ENCODE data around the gene NARF. TPM values are rescaled to one million over a fixed set of nuclear protein-coding genes. Genes with fewer than 3 reads are reported as not detected.
"Not testable (repeated sequence)": the region's sequence is repeated elsewhere in the genome, so short reads cannot be mapped to it uniquely, and the experiment has no call there.

The NARF gene
- total RNA-seq, 4 donors from 2014 or later = 44.1 to 133 (median 61.1) TPM

- DNase-seq = no peak
- Histone ChIP-seq H3K9me3 (no peaks in the 10 kb centered on the region), H3K4me1 (peaks cover 0 to 6% (median 5%) of the 10 kb centered on the region in 4 donors), H3K27me3 (no peaks in the 10 kb centered on the region), H3K4me3 (no peak overlapping the region), H3K27ac (no peak overlapping the region), H3K36me3 (no peaks in the 10 kb centered on the region)
- 92 to 100% methylated on average over 9 to 20 of the region's 24 CpGs for WGBS, 2 donors (ENCODE audit: low coverage in 1 of 2)
- intact Hi-C loops (cut with DNase I; ENCODE audit: low total_unique reads) = loop anchor here (5.0 kb wide), 1 partner anchor 54 kb away; the partner anchor contains the start of gene TEX19
- in situ Hi-C loops (cut with MboI; ENCODE audit: low pct_ligation_motif_present in 1 of 4, low pct_unique_long_range_greater_than_20kb in 1 of 4, low sequenced_read_pairs in 3 of 4) = loop anchor here in 1 of 4 donors (10.0 kb wide), 1 partner anchor 57 kb away; the partner anchor contains the start of gene TEX19
- no peak for TF ChIP-seq POLR2A (IDR thresholded peaks at IDR 0.05)
- TF ChIP-seq POLR2AphosphoS5 (IDR thresholded peaks at IDR 0.05) = no peak
- TF ChIP-seq EP300 (IDR thresholded peaks at IDR 0.05; ENCODE audit: low read depth) = no peak
- no peak for TF ChIP-seq CTCF (IDR thresholded peaks at IDR 0.05)
These were observed 47.0 kb upstream of the NARF start for GRCh38 chr17:82411396-82412053.

GRCh38 chr17:82412081-82412480, 46.5 kb upstream of the NARF start:
- in situ Hi-C loops (cut with MboI; ENCODE audit: low pct_ligation_motif_present in 1 of 4, low pct_unique_long_range_greater_than_20kb in 1 of 4, low sequenced_read_pairs in 3 of 4) = loop anchor here in 1 of 4 donors (10.0 kb wide), 1 partner anchor 57 kb away; the partner anchor contains the start of gene TEX19
- WGBS, 2 donors (ENCODE audit: low coverage in 1 of 2) = 70 to 89% methylated on average over 2 to 16 of the region's 16 CpGs
- H3K27me3 ChIP-seq, H3K36me3 ChIP-seq, H3K4me3 ChIP-seq, H3K9me3 ChIP-seq, H3K4me1 ChIP-seq, H3K27ac ChIP-seq, DNase-seq: not testable (repeated sequence)
- intact Hi-C loops (cut with DNase I; ENCODE audit: low total_unique reads) = loop anchor here (5.0 kb wide), 1 partner anchor 55 kb away; the partner anchor contains the start of gene TEX19

GRCh38 chr17:82412535-82413520, 45.7 kb upstream of the NARF start:
- H3K4me3 ChIP-seq = no peak overlapping the region
- no peak overlapping the region for H3K27ac ChIP-seq
- 82 to 96% methylated on average over 15 to 29 of the region's 29 CpGs for WGBS, 2 donors (ENCODE audit: low coverage in 1 of 2)
- H3K36me3 ChIP-seq = no peaks in the 10 kb centered on the region
- TF ChIP-seq POLR2A (IDR thresholded peaks at IDR 0.05) (no peak), EP300 (IDR thresholded peaks at IDR 0.05; ENCODE audit: low read depth) (no peak), CTCF (IDR thresholded peaks at IDR 0.05) (no peak), POLR2AphosphoS5 (IDR thresholded peaks at IDR 0.05) (no peak)
- no peak for DNase-seq
- no peaks in the 10 kb centered on the region for H3K9me3 ChIP-seq
- in situ Hi-C loops (cut with MboI; ENCODE audit: low pct_ligation_motif_present in 1 of 4, low pct_unique_long_range_greater_than_20kb in 1 of 4, low sequenced_read_pairs in 3 of 4) (loop anchor here in 1 of 4 donors (10.0 kb wide), 1 partner anchor 58 kb away; the partner anchor contains the start of gene TEX19), intact Hi-C loops (cut with DNase I; ENCODE audit: low total_unique reads) (loop anchor here (5.0 kb wide), 1 partner anchor 56 kb away; the partner anchor contains the start of gene TEX19)
- H3K27me3 ChIP-seq = no peaks in the 10 kb centered on the region
- H3K4me1 ChIP-seq = peaks cover 2 to 12% (median 8%) of the 10 kb centered on the region in 4 donors

GRCh38 chr17:82414548-82415281, 43.8 kb upstream of the NARF start:
- no peaks in the 10 kb centered on the region for H3K9me3 ChIP-seq
- peak; percentile 73 for DNase-seq
- in situ Hi-C loops (cut with MboI; ENCODE audit: low pct_ligation_motif_present in 1 of 4, low pct_unique_long_range_greater_than_20kb in 1 of 4, low sequenced_read_pairs in 3 of 4) (loop anchor here in 2 of 4 donors (5.0 to 10.0 kb wide), 2 partner anchors 60 to 62 kb away; partner anchors contain the start of gene TEX19 (in 1 of the 2)), intact Hi-C loops (cut with DNase I; ENCODE audit: low total_unique reads) (loop anchor here (5.0 kb wide), 1 partner anchor 57 kb away; the partner anchor contains the start of gene TEX19)
- peaks cover 4 to 23% (median 19%) of the 10 kb centered on the region in 4 donors for H3K4me1 ChIP-seq
- H3K27ac ChIP-seq = no peak overlapping the region
- WGBS, 2 donors (ENCODE audit: low coverage in 1 of 2) = 15 to 23% methylated on average over 15 to 38 of the region's 38 CpGs
- no peak overlapping the region for H3K4me3 ChIP-seq
- TF ChIP-seq POLR2AphosphoS5 (IDR thresholded peaks at IDR 0.05) = no peak
- TF ChIP-seq POLR2A (IDR thresholded peaks at IDR 0.05) = no peak
- TF ChIP-seq CTCF (IDR thresholded peaks at IDR 0.05) = peak; percentile 59 to 83 (median 72)
- no peak for TF ChIP-seq EP300 (IDR thresholded peaks at IDR 0.05; ENCODE audit: low read depth)
- no peaks in the 10 kb centered on the region for H3K27me3 ChIP-seq
- no peaks in the 10 kb centered on the region for H3K36me3 ChIP-seq

Measured in transverse colon (tissue), 4 donors.